Activated CD8-positive, alpha-beta memory T cell treated with anti-CD3 and anti-CD28 coated beads for 24 hours (primary cell): ENCODE results near the gene C5.
"Not testable (repeated sequence)": the region's sequence is repeated elsewhere in the genome, so short reads cannot be mapped to it uniquely, and the experiment has no call there.

Source experiments
- DNase-seq: peaks from one replicate; pipeline ENCODE4 v3.0.0-alpha.2; 2020

The C5 gene

GRCh38 chr9:121048175-121048574 is 1.9 kb downstream of the C5 start:
- DNase-seq = no peak

- DNase-seq = no peak
Measured at GRCh38 chr9:121038804-121039203, 11.3 kb downstream of the C5 start.

GRCh38 chr9:121038362-121038761 is 11.7 kb downstream of the C5 start:
- no peak for DNase-seq

- DNase-seq = not testable (repeated sequence)
Measured at GRCh38 chr9:121035717-121036116, 14.4 kb downstream of the C5 start.

- no peak for DNase-seq
Measured at GRCh38 chr9:121034529-121034928, 15.5 kb downstream of the C5 start.

- DNase-seq = no peak
Measured at GRCh38 chr9:121029469-121029868, 20.6 kb downstream of the C5 start.

- not testable (repeated sequence) for DNase-seq
Measured at GRCh38 chr9:121028285-121028684, 21.8 kb downstream of the C5 start.

- DNase-seq = no peak
Measured at GRCh38 chr9:121026768-121027167, 23.3 kb downstream of the C5 start.

- no peak for DNase-seq
Measured at GRCh38 chr9:121026260-121026691, 23.8 kb downstream of the C5 start.

- DNase-seq = no peak
Measured at GRCh38 chr9:121024237-121024636, 25.8 kb downstream of the C5 start.

- no peak for DNase-seq
Measured at GRCh38 chr9:121023064-121023463, 27.0 kb downstream of the C5 start.

- DNase-seq = no peak
Measured at GRCh38 chr9:121021301-121021700, 28.8 kb downstream of the C5 start.

- DNase-seq = no peak
Measured at GRCh38 chr9:121019273-121019672, 30.8 kb downstream of the C5 start.

GRCh38 chr9:121013911-121014310 is 36.2 kb downstream of the C5 start:
- no peak for DNase-seq

- DNase-seq = no peak
Measured at GRCh38 chr9:121009650-121010049, 40.4 kb downstream of the C5 start.

GRCh38 chr9:120999317-120999716 is 50.8 kb downstream of the C5 start:
- DNase-seq = no peak

GRCh38 chr9:120998111-120998510 is 52.0 kb downstream of the C5 start:
- no peak for DNase-seq

GRCh38 chr9:120997502-120997901 is 52.6 kb downstream of the C5 start:
- DNase-seq = no peak

- no peak for DNase-seq
Measured at GRCh38 chr9:120996409-120996808, 53.7 kb downstream of the C5 start.

GRCh38 chr9:120989065-120989464 is 61.0 kb downstream of the C5 start:
- DNase-seq = no peak

GRCh38 chr9:120985819-120986222 is 64.3 kb downstream of the C5 start:
- DNase-seq = no peak

GRCh38 chr9:120983259-120983837 is 66.7 kb downstream of the C5 start:
- DNase-seq = no peak

GRCh38 chr9:120982836-120983235 is 67.2 kb downstream of the C5 start:
- DNase-seq = no peak

GRCh38 chr9:120980951-120981350 is 69.1 kb downstream of the C5 start:
- no peak for DNase-seq

GRCh38 chr9:120979797-120980196 is 70.3 kb downstream of the C5 start:
- no peak for DNase-seq

GRCh38 chr9:120978987-120979386 is 71.1 kb downstream of the C5 start:
- no peak for DNase-seq
